Measurements from ENCODE around the gene OR6J1. TPM values are rescaled to one million over a fixed set of nuclear protein-coding genes. Genes with fewer than 3 reads are reported as not detected.

The OR6J1 gene
- total and polyA plus RNA-seq, 2 of the 13 experiments (the other 11 are each of a cell fraction or from before 2014, with no cell fraction given): not detected

DNA sequence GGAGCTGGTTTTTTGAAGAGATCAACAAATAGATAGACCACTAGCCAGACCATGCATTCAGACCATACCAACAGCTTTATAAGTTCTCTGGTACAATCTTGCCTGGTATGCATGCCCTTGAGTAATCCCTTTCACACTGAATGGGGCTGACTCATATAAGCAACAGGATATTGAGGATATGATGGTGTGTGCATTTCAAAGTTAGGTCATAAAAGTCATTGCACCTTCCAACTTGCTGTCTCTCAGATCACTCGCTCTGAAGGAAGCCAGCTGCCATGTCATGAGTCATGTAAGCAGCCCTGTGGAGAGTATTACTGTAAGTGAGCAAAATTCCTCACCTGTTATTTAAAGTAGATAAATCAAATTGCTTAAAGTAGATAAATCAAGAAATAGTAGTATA lies 45.0 kb upstream of the OR6J1 start (continued):
- TF ChIP-seq ARID5B (CRISPR knock-in tag; IDR thresholded peaks at IDR 0.05) (peak; percentile 84), FOXA1 (IDR thresholded peaks at IDR 0.05) (no peak), FOXA1 (CRISPR knock-in tag; IDR thresholded peaks at IDR 0.05) (peak; percentile 57), GATAD2A (CRISPR knock-in tag; IDR thresholded peaks at IDR 0.05) (peak; percentile 48; the same call in 1 of the 2 replicates), ZNF614 (CRISPR knock-in tag; IDR thresholded peaks at IDR 0.05; ENCODE audit: borderline replicate concordance) (peak; percentile 90), ZNF251 (CRISPR knock-in tag; IDR thresholded peaks at IDR 0.05) (no peak), MYNN (CRISPR knock-in tag; IDR thresholded peaks at IDR 0.05; ENCODE audit: low read depth) (no peak), TFAP4 (IDR thresholded peaks at IDR 0.05; ENCODE audit: borderline replicate concordance, low read depth) (peak; percentile 9; the same call in 1 of the 2 replicates), SIX4 (CRISPR knock-in tag; IDR thresholded peaks at IDR 0.05) (peak; percentile 58; the same call in 1 of the 2 replicates), TAF1 (CRISPR knock-in tag; IDR thresholded peaks at IDR 0.05) (no peak)
- TF ChIP-seq, protein P1, sequence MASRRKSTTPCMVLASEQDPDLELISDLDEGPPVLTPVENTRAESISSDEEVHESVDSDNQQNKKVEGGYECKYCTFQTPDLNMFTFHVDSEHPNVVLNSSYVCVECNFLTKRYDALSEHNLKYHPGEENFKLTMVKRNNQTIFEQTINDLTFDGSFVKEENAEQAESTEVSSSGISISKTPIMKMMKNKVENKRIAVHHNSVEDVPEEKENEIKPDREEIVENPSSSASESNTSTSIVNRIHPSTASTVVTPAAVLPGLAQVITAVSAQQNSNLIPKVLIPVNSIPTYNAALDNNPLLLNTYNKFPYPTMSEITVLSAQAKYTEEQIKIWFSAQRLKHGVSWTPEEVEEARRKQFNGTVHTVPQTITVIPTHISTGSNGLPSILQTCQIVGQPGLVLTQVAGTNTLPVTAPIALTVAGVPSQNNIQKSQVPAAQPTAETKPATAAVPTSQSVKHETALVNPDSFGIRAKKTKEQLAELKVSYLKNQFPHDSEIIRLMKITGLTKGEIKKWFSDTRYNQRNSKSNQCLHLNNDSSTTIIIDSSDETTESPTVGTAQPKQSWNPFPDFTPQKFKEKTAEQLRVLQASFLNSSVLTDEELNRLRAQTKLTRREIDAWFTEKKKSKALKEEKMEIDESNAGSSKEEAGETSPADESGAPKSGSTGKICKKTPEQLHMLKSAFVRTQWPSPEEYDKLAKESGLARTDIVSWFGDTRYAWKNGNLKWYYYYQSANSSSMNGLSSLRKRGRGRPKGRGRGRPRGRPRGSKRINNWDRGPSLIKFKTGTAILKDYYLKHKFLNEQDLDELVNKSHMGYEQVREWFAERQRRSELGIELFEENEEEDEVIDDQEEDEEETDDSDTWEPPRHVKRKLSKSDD (CRISPR knock-in tag; IDR thresholded peaks at IDR 0.05; ENCODE audit: low read depth): no peak
- TF ChIP-seq, protein P2, sequence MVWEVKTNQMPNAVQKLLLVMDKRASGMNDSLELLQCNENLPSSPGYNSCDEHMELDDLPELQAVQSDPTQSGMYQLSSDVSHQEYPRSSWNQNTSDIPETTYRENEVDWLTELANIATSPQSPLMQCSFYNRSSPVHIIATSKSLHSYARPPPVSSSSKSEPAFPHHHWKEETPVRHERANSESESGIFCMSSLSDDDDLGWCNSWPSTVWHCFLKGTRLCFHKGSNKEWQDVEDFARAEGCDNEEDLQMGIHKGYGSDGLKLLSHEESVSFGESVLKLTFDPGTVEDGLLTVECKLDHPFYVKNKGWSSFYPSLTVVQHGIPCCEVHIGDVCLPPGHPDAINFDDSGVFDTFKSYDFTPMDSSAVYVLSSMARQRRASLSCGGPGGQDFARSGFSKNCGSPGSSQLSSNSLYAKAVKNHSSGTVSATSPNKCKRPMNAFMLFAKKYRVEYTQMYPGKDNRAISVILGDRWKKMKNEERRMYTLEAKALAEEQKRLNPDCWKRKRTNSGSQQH (CRISPR knock-in tag; IDR thresholded peaks at IDR 0.05; ENCODE audit: low read depth): no peak
- TF ChIP-seq, protein P3, sequence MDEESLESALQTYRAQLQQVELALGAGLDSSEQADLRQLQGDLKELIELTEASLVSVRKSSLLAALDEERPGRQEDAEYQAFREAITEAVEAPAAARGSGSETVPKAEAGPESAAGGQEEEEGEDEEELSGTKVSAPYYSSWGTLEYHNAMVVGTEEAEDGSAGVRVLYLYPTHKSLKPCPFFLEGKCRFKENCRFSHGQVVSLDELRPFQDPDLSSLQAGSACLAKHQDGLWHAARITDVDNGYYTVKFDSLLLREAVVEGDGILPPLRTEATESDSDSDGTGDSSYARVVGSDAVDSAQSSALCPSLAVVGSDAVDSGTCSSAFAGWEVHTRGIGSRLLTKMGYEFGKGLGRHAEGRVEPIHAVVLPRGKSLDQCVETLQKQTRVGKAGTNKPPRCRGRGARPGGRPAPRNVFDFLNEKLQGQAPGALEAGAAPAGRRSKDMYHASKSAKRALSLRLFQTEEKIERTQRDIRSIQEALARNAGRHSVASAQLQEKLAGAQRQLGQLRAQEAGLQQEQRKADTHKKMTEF (CRISPR knock-in tag; IDR thresholded peaks at IDR 0.05): peak; percentile 28; the same call in 1 of the 2 replicates
